Right kidney (tissue), 1 donor: Measurements from ENCODE around the gene MAPKBP1.

Experiments
- DNase-seq: peaks from one replicate; pipeline ENCODE4 v3.0.0-alpha.2; 2016

The MAPKBP1 gene

DNA sequence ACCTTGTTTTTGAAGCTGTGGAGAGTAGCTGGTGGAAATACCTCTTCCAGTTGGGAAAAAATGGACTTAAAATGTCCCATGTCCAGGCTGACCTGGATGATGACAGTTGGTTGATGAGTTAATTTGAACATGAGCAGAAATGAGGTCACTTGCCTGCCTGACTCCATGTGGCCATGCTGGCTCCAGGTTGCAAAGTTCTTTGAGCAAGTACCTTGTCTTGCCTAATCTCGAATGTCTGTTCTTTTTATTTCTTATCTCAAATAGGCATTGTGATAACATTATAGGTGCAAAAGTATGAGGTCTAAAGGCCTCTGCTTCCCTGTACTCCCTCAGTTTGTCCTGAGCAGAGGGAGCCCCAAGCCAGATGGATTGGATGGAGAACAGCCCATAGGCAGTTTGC lies 9.0 kb downstream of the MAPKBP1 start:
- no peak for DNase-seq

DNA sequence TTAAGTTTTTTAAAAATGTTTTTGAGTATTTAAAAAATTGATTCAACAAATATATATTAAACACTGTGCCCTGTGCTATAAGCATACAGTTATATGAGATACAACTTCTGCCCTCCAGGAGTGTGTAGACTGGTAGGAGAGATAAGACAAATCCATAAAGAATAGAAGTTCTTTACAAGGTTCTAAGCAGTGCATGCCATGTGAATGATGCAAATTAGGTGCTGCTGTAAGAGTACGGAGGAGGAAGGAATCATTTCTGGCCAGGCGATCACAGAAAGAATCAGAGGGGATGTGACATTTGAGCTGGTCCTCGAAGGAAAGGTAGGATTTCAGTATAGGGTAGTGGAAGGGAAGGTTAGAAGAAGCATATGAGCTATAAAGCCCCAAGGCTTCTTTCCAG lies 14.0 kb downstream of the MAPKBP1 start:
- DNase-seq = no peak

GRCh38 chr15:41789236-41789635 lies 15.0 kb downstream of the MAPKBP1 start:
- DNase-seq = no peak

DNA sequence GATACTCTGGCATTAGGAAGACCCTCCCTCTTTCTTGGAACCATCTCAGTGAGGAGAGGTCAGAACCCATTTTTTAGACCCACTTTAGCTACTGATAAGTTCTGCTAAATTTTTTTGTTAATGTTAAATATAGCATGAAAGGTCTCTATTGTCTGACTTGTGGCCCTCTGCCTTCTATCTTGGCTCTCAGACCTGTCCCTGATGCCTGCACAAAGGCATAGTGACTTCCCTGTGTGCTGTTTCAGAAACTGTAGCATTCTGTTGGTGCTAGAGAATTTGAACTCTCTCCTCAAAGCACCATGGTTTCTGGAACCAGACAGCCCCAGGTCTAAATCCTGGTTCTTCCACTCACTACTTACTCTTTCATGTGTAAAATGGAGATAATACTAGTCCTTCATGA lies 15.4 kb downstream of the MAPKBP1 start:
- no peak for DNase-seq

- DNase-seq = no peak
Observed at GRCh38 chr15:41790169-41790568, 15.9 kb downstream of the MAPKBP1 start.

DNA sequence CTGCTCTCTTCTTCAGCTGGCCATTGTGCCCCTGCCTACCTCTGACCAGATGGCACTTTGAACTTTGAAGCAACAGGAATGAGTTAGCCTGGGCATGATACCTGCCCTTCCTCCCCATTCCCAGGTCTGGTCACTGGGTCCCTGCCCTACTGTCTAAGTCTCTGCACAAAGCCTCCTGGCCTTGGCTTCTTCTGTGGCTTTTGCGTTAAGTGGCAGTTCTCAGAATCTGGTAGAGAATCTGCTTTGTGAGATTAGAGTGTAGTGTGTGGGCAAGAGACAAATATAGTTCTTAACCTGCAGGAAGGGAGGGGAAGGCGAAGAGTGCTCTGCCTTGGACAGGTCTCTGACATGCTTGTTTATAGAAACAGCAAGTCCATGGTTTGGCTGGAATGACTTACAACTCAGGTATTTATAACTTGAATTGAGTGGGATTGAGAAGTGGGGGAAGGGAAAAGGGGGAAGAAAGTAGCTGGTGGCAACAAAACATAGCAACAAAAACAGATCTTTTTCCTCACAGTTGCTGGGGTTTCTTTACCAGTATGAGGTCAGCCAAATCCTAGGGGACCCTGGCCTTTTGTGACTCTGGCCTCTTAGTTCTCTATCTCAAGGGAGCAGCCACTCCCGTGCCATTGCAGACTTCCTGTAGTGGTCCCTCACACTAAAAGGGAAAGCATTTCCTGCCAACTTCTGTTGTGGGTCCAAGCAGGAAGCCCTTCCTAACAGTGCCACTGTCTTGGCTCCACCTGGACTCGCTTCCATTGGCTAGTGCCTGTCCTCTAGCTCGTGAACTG lies 16.7 kb downstream of the MAPKBP1 start:
- no peak for DNase-seq

DNA sequence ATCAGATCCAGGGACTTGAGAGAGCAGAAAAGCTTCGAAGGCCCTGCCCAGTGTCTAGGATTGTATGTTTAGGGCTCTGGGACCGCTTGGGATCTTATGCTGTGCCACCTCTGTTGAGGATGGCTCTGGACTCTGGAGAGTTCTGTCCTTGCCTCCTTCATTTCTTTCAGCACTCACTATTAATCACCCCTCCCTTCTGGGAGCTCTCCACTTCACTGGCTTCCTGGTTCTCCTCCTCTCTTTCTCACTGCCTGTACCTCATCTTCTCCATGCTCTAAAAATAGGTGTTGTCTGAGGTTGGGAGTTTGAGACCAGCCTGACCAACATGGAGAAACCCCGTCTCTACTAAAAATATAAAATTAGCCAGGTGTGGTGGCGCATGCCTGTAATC lies 17.3 kb downstream of the MAPKBP1 start:
- DNase-seq = no peak

- DNase-seq = no peak
Observed at GRCh38 chr15:41792000-41792637, 17.8 kb downstream of the MAPKBP1 start.

- DNase-seq = no peak
Observed at GRCh38 chr15:41794081-41794480, 19.8 kb downstream of the MAPKBP1 start.

GRCh38 chr15:41795996-41796856 lies 21.9 kb downstream of the MAPKBP1 start:
- no peak for DNase-seq

DNA sequence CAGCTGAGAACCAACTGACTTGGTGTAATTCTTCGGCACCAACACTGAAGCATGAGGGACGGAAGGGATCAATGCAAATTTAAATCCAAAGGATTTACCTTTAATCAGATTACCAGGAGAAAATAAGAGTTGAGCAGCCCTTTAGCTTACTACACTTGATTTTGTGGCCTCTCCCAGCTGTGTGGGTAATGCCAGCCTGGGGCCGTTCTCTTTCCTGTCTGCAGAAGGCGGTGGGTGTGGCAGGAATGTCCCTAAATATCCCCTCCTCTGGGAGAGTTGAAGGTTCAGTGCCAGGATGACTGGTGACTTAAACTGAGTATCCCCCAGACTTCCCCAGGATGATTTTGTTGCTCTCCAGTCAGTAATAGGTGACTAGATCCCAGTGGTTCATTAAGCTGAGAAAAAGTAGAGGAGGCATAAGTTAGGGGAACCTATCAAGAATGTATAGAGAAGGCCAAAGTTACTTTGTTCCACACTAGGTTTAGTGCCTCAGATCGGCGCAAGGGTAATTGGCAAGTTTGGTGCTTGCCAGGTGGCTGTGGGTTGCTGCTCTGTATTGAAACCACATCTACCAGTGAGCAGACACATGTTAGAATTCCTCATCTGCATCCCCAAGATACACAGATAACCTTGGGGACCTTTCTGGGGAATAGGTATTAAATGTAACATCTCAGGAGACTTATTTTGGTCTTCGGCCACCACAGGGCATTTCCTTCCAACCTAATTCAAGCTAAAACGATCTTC lies 23.1 kb downstream of the MAPKBP1 start:
- DNase-seq = no peak

DNA sequence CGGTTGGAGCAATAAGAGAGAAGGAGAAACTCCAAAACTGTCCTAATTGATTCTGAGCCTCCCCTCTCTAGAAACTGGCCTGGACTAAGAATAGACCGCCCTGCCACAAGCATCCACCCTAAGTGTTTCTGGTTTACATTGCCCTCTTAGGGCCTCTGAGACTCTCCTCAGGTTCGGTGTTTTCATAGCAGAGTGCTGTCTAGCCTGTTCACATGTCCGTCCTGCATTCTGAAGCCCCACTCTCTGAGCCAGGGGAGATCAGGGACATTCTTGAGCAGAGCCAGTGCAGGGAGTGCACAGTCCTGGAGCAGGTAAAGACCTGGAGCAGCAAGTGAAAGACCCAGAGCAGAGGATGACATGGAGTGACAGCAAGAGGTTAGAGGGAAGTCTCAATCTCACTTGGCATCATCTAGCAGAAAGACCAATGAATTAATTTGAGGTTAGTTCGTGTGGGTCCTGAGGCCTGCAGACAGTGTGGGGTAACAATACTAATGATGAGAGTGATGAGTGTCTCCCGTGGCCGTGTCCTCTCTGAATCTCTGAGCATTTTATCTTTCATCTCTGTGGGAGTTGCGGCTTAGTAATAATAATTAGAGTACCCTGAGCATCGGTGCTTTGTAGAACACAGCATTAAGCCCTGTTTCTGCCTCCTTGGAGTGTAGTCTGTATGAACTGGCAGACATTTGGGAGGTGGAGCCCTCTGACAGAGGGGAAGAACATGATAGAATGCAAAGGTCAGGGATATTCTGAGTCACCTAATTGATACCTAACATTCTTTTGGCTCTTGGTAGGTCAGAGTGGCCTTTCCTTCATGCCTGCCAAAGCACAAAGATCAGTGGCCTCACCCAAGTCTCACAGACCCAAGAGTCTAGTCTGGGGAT lies 24.6 kb downstream of the MAPKBP1 start:
- no peak for DNase-seq

GRCh38 chr15:41799488-41799805 lies 25.2 kb downstream of the MAPKBP1 start:
- DNase-seq = no peak

- no peak for DNase-seq
Observed at GRCh38 chr15:41801185-41801584, 26.9 kb downstream of the MAPKBP1 start.

DNA sequence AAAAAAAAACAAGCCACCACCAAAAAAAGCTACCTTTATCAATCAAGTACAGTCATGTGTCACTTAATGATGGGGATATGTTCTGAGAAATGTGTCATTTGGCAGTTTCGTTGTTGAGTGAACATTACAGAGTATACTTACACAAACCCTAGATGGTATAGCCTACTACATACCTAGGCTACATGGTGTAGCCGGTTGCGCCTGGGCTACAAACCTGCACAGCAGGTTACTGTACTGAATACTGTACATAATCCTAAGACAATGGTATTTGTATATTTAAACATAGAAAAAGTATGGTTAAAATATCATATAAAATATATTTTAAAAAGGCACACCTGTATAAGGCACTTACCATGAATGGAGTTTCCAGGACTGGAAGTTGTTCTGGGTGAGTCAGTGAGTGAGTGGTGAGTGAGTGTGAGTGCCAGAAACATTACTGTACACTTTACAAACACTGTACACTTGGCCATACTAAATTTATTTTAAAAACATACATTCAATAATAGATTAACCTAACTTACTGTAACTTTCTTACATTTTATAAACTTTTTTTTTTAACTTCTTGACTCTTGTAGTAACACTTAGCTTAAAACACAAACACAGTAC lies 27.7 kb downstream of the MAPKBP1 start:
- no peak for DNase-seq

DNA sequence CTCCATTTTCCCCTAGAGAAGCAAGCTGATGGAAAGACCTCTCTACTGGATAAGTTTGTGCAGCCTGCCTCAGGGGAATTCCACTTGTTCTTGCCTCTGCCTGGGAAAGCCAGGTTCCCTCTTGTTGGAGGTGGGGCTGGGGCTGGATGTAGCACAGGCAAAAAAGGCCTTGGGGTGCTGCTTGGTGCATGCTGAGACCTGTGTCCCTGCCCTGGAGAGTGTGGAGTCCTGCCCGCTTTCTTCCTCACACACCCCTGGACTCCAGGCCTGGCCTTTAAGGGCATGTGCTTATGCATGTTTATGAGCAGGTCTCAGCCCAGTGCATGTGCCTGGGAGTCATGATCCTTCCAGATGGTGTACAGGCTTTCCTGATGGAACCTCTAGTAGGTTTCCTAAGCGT lies 30.1 kb downstream of the MAPKBP1 start:
- no peak for DNase-seq

GRCh38 chr15:41804916-41805666 lies 30.8 kb downstream of the MAPKBP1 start:
- DNase-seq = no peak

DNA sequence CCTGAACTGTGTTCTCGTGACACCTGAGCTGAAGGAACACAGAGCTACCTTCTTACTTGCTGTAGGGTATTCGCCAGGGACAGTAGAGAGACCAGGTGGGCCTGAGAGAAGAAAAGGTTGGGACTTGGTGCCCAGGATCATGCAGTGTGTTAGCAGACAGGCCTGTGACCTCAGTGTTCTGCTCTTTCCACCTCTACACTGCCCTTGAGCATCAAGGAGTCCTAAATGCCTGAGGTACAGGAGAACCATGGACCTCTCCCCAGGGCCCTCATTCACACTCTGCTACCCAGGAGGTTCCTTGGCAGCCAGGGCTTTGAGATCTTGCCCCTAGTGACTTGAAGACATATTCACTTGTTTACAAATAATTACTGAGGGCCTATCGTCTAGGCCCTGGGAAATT lies 31.4 kb downstream of the MAPKBP1 start:
- DNase-seq = no peak

- no peak for DNase-seq
Observed at GRCh38 chr15:41806291-41807181, 32.3 kb downstream of the MAPKBP1 start.
